Measurements from ENCODE around the gene JMJD6.
A peak's percentile ranks its signal among the peaks of the same experiment; 100 is the strongest.
"Not testable (repeated sequence)": the region's sequence is repeated elsewhere in the genome, so short reads cannot be mapped to it uniquely, and the experiment has no call there.

JMJD6 gene

GRCh38 chr17:76726231-76726775 is at the start of gene JMJD6:
JMJD6 (minus strand) TSS chr17:76726606; CDS start chr17:76726475, 131 bp downstream.
- DNase-seq (ENCODE audit: low read depth in 3 of 3) = peak; percentile 91 to 95 (median 91)

- no peak for DNase-seq (ENCODE audit: low read depth in 3 of 3)
These were observed 48.7 kb upstream of the JMJD6 start for GRCh38 chr17:76775021-76775600.

- DNase-seq (ENCODE audit: low read depth in 3 of 3) = peak in 2 of 3 experiments; percentile 31
These were observed 46.6 kb upstream of the JMJD6 start for GRCh38 chr17:76772842-76773525.

GRCh38 chr17:76758570-76758969 is 32.2 kb upstream of the JMJD6 start:
- DNase-seq (ENCODE audit: low read depth in 3 of 3) = no peak

- DNase-seq (ENCODE audit: low read depth in 3 of 3) = no peak
These were observed 30.9 kb upstream of the JMJD6 start for GRCh38 chr17:76757256-76757655.

GRCh38 chr17:76755285-76755684 is 28.9 kb upstream of the JMJD6 start:
- no peak for DNase-seq (ENCODE audit: low read depth in 3 of 3)

- DNase-seq (ENCODE audit: low read depth in 3 of 3) = no peak
These were observed 26.9 kb upstream of the JMJD6 start for GRCh38 chr17:76753061-76753961.

- no peak for DNase-seq (ENCODE audit: low read depth in 3 of 3)
These were observed 25.6 kb upstream of the JMJD6 start for GRCh38 chr17:76752006-76752405.

- DNase-seq (ENCODE audit: low read depth in 3 of 3) = no peak
These were observed 25.1 kb upstream of the JMJD6 start for GRCh38 chr17:76751416-76751993.

GRCh38 chr17:76748657-76749056 is 22.3 kb upstream of the JMJD6 start:
- no peak for DNase-seq (ENCODE audit: low read depth in 3 of 3)

- no peak for DNase-seq (ENCODE audit: low read depth in 3 of 3)
These were observed 21.4 kb upstream of the JMJD6 start for GRCh38 chr17:76747716-76748363.

GRCh38 chr17:76745785-76746184 is 19.4 kb upstream of the JMJD6 start:
- DNase-seq (ENCODE audit: low read depth in 3 of 3) = not testable (repeated sequence)

GRCh38 chr17:76744747-76745146 is 18.3 kb upstream of the JMJD6 start:
- DNase-seq (ENCODE audit: low read depth in 3 of 3) = no peak

- no peak for DNase-seq (ENCODE audit: low read depth in 3 of 3)
These were observed 16.6 kb upstream of the JMJD6 start for GRCh38 chr17:76742958-76743357.

GRCh38 chr17:76740329-76741118 is 14.1 kb upstream of the JMJD6 start:
- DNase-seq (ENCODE audit: low read depth in 3 of 3) = no peak

- not testable (repeated sequence) for DNase-seq (ENCODE audit: low read depth in 3 of 3)
These were observed 13.2 kb upstream of the JMJD6 start for GRCh38 chr17:76739568-76740115.

- no peak for DNase-seq (ENCODE audit: low read depth in 3 of 3)
These were observed 12.1 kb upstream of the JMJD6 start for GRCh38 chr17:76738468-76738850.

GRCh38 chr17:76737676-76738467 is 11.5 kb upstream of the JMJD6 start, which contains the start of gene MFSD11:
MFSD11 (plus strand) TSS chr17:76738119; CDS start chr17:76738353, 234 bp downstream.
- peak; percentile 80 to 91 (median 88) for DNase-seq (ENCODE audit: low read depth in 3 of 3)

- peak; percentile 95 to 99 (median 97) for DNase-seq (ENCODE audit: low read depth in 3 of 3)
These were observed 10.8 kb upstream of the JMJD6 start, which contains the start of gene SRSF2 for GRCh38 chr17:76737082-76737675. SRSF2 (minus strand) TSS chr17:76737331; CDS start chr17:76737160, 171 bp downstream.
